HG02763 (cell line): ENCODE data around the gene CD151.

Experiments used
- ATAC-seq: cut with Tn5 transposase; IDR thresholded peaks from one replicate; pipeline ENCODE4 v1.9.1; 2021; ENCODE audit warnings: mild to moderate bottlenecking, moderate library complexity; ENCODE audit not compliant: unreplicated experiment

CD151 gene

DNA sequence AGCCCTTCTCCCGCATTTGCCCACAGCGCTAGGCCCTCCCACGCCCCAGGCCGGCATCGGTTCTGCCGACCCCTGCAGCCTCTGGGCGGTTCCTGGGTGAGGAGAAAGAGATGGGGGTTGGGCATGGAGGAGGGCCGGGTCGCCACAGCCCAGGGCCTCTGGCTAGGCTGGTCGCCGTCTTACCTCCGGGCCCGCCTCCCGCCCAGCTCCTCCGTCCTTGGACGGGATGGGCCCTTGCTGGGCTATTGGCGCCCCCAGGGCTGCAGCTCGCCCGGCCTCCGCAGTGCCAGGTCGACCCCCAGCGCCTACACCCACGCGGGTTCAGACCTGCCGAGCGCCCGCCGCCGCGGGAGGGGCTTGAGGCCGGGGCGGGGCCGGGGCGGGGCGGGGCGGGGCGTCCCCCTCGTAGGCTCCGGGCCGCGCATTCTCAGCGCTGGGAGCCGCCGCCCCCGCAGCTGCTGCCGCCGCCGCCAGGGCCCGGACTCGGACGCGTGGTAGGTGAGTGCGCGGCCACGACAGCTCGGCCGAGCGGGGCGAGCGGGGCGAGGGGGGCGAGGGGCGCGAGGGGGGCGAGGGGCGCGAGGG is at the start of gene CD151:
Gene CD151 (plus strand): TSS at position 424 of the 585 bp plus-strand sequence. CDS start 3,118 bp downstream, outside the sequence.
- ATAC-seq = peak; percentile 41

DNA sequence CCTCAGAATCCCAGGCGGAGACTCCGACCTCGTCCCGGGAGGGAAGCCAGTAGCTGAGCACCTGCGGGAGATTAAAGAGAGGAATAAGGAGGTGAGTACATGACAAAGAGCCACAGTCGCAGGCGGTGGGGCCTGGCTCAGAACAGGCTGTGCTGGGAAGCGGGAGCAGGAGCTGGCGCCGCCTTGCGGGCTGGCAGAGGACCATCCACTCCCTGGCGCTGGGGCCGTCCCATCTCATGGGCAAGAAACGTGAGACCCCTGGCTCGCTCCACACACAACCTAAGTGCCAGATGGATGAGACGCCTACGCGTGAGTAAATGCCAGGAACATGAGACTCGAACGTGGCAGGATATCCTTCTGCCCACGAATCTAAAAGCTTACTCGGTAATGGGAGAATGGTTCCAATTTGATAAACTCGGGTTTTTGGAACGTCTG is 49.2 kb upstream of the CD151 start:
- ATAC-seq = no peak

DNA sequence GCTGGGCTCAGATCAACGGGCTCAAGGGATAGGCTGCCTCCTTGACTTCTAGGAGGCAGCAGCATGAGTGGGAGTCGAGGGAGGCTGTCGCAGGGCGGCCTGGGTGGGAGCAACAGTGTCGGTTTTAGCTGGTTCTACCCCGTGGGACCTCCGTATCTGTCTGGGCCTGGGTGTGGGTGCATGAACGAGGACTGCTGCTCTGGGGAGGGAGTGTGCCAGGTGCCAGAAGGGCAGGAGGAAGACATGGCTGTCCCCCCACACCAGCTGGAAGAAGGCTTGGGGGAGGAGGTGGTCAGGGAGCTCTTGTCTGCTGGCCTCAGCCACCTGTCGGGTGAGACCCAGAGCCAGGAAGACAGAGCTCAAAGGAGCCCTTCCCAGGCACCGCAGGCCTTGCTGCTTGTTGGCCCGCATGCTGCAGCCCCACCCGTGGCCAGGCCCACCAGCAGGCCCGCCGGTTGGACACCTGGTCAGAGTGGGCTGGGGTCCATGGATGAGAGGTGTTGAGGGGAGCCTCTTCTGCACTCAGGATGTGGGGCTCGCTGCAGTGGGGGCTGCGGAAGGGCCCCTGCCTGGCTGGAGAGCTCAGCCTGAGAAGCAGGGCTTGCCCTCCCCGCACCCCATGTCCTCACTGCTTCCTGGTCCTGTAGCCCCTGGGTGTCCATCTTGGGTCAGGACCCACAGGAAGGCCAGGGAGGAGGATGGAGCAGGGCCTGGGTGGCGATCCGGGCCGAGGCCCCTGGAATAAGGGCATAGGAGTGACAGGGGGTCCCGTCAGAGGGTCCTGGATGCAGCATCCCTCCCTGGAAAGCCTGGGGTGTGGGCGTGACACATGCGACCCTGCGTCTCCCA is 46.3 kb upstream of the CD151 start:
- ATAC-seq = no peak

DNA sequence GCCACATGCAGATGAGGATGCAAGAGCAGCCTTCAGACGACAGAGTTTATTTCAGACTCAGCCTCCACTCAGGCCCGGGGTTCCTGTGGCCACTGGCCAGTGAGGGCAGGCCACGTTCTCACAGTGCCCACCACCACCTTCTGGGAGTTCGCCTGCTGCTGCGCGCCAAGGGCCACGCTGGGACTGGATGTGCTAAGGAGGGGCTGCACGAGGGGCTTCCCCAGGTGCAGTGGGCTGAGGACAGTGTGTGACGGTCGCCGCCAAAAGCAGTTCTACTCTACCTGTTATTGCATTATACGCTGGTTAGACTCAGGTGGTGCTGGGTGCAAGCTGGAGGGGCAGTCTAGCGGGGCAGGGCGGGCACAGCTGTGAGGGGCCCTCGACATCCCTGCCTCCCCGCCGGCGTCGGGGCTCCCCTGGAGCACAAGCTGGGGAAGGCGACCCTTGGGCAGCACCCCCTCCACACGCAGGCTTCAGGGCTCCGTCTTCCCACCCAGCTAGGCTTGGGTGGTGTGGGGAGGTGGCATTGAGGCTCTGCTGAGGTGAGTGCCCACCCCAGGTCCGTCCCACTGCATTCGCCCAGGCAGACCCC is 45.6 kb upstream of the CD151 start:
- no peak for ATAC-seq

DNA sequence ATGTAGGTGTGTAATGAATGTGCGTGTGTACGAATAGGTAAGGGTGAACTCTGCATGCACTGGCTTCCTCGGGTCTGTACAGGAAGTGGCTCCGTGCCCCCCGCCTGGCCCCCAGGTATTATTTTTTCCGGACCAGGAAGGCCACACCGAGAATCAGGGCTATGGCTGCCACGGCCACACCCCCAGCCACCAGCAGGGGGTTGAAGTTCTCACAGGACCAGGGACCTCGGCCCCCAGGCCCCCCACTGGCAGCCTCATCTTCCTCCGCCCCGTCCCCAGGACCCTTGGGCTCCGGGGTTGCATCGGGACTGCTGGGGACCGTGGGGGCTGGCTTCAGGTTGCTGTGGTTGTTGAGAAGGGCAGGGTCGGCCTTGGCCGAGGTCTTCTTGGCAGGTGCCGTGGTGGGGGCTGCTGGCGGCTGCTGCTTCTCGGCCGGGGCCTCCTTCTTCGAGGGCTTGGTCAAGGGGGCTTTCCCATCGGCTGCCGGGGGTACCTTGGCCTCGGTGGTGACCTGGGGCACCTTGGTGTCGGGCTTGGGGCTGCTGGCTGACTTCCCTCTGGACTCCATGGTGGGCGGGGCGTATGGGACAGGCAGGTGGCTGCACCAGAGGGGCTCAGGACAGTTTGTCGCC is 44.6 kb upstream of the CD151 start:
- ATAC-seq = no peak

DNA sequence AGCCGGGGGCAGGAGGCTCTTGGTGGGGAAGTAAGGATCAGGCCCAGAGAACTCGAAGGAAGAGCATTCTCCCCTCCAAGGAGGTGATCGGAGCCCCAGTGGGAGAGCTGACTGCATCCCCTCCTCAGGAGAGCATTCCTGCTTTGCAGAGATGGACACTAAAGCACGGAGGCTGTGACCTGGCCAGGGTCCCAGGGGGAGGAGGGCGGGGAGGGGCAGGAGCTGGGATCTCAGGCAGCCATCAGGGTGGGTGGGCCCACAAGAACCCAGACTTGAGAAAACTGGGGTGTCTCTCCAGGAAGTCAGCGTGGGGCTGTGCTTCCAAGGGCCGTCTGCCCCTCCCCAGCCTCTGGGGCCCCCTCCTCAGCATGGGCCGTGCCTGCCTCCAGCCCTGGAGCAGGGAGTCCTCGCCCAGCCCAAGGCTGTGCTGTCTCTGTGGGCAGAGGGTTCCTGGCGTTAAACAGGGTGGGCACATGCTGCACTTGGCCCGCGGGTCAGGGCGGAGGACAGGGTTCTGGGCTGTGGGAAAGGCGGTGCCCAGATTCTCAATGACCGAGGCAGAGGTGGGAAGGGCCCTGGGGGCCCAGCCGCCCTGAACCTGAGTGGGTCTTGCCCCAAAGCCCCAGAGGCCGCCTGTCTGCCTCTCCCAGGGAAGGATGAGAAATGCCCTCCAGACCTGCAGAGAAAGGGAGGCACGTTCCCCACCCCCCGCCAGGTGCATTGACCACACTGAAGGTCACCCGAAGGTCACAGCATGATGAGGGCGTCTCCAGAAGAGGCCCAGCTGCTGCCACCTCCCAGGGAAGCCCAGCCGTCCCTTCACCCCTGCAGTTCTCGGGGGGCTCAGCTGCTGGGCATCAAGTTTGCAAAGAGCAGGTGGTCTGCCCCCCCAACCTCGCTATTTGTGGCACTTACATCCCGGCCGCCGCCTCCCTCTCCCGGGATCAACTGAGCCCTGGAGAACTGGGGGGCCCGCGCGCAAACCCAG is 43.5 kb upstream of the CD151 start:
- ATAC-seq = no peak

DNA sequence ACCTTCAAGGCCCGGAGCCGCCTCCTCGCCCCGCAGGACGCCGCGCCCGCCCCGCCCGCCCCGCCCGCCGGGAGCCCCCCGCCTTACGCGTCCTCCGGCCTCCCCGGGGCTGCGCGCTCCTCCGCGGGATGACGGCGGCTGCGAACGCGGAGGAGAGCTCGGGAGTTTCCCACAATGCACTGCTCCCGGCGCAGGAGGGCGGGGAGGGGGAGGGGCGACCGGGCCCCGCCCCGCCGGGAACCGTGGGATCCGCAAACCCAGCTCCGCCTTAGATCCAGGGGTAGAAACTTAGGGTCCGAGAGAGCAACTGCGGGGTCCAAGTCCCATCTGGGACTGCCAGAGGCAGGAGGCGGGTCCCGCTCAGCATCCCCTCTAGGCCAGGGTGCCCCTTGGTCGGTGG is 42.8 kb upstream of the CD151 start, which contains the start of gene CEND1:
Gene CEND1 (minus strand): TSS at position 148 of the 400 bp plus-strand sequence. CDS start 1,514 bp downstream, outside the sequence.
- ATAC-seq = no peak

DNA sequence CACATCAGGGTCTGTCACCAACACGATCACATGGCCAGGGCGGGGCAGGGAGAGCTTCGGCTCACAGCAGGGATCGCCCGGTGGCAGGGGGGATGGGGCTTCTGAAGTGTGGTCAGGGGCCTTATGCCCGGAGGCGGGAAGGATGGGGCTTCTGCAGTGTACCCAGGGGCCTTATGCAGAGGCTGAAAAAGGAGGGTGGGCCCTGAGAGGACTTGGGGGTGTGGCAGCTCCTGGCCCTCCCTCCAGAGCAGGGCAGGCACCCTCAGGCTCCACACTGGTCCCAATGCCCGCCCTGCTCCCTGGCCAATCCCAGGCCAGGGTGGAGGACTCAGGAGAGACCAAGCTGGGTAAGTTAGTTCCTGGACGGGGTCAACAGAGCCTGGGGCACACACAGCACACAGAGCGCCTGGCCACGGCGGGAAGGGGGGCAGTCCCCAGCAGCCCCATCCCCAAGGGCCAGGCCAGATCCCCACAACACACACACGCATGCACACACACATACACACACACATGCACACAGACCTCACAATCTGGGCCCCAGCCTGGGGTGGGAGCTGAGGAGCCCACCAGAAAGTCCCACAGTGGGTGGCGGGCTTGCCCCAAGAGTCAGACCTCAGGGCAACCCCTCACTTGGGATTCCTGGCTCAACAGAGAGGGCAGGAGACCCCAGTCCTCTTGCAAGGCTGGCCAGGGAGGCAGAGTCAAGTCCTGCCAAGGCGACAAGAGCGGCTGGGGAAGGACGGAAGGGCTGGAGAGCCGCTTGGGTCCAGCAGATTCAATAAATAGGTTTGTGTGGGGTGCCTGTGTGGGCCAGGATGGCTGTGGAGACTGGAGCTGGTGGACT is 41.8 kb upstream of the CD151 start:
- ATAC-seq = no peak

DNA sequence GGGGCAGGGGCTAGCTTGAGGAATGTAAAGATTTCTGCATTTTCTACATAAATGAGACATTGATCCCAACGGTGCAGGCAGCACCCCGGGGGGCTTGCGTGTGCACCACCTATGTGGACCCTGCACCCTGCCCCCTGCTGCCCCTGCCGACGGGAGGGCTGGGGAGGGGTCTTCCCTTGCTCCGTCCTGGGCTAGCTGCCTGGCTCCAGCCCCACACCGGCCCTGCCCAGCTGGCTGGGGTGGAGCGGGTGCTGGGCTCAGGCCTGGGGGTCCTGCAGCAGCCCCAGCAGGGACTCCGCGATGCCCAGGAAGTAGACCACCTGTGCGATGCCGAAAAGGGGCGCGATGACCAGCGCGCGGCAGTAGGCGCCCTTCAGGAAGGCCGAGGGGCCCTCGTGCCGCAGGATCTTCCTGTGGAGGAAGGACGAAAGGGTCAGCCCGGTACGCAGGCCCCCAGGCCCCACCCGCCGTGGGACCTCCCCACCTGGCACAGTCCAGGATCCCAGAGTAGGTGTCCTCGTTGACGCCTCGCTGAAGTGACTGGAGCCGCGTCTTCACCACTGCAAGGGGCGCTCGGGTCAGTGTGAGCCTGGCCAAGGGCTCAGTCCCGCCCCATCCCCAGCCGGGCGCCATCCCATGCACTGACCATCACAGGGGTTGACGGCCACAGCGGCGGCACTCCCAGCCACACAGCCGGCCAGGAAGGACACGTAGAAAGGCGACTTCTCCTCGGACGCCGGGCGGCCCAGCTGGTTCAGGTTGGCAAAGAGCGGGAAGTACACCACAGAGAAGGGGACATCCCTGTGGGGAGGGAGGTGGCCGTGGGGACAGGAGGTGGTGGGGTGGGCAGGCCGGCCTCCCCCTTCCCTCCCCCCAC is 40.9 kb upstream of the CD151 start:
- no peak for ATAC-seq

DNA sequence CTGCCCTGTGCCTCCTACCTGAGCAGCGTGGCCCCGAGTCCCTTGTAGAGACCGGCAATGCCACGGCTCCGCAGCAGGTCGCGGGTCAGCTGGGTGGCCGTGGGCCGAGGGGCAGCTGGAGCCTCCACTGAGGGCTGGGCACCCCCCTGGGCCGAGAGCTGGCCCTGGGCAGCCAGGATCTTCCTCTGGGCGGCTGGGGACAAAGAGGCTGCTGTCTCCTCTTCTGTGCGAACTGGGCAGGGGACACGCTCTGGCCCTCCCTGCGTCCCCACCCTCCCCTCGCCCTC is 40.3 kb upstream of the CD151 start:
- no peak for ATAC-seq

DNA sequence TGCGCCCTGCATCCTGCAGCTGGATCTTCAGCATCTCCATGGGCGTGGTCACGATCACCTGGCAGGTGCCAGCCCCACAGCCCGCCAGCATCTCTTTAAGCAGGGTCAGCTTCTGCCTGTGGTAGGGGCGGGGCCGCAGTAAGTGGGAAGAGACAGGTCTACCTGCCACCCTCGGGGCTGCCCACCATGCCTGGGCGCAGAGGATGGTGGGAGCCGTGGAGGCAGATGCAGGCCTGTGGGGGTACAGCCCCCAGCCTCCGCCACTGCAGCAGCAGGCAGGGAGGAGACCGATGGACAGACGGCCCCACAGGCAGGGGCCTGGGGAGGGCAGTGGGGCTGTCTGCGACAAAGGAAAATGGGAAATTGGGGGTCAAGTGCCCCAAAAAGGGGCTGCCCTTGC is 39.9 kb upstream of the CD151 start:
- no peak for ATAC-seq

DNA sequence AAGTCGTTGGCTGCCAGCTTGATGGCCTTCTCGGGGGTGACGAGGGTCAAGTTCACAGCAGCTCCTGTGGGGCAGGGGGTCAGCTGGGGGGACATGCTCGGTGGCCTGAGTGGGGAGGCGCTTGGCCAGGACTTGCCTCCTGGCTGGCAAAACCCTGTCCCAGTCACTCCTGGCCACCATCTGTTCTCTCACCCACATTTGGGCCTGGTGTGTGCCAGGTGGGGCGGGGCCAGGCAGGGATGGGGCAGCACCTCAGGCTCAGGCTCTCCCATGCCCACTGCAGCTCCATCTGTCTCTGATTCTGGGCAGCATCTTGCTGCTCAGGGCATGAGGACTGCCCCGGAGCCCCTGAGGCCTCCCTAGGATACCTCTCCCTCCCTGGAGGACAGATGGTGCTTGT is 39.2 kb upstream of the CD151 start:
- ATAC-seq = no peak

DNA sequence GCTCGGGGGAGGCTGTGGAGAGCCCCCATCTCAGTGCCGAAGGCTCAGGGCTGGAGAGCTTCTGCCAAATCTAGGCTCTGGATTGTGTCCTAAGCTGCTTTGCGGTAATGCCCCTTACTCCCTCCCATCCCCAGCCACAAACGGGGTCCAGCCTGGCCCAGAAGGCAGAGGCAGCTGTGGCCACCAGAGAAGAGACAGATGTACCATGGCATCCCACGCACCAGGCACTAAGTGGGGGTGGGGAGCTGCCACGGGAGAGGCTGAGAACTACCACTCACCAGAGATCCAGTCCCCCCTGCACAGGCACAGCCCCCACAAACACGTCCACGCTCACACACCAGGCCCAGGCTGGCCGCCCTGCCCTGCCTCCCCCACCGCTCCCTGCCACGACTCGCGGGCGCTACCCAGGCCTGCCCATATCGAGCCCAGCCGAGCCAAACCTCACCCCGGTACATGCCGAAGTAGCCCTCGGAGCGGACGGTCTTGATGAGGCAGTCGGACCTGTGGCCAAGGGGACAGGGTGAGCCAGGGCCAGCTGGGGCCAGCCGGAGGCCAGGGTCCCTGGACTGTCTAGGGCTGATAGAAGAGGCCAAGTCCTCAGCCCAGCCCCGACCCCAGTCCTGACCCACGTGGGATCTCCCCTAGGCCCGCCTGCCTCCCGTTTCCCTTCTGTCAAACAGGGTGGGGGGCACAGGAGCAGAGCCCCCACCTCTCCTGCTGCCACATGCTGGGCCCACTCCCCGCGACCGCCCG is 38.6 kb upstream of the CD151 start:
- ATAC-seq = no peak

DNA sequence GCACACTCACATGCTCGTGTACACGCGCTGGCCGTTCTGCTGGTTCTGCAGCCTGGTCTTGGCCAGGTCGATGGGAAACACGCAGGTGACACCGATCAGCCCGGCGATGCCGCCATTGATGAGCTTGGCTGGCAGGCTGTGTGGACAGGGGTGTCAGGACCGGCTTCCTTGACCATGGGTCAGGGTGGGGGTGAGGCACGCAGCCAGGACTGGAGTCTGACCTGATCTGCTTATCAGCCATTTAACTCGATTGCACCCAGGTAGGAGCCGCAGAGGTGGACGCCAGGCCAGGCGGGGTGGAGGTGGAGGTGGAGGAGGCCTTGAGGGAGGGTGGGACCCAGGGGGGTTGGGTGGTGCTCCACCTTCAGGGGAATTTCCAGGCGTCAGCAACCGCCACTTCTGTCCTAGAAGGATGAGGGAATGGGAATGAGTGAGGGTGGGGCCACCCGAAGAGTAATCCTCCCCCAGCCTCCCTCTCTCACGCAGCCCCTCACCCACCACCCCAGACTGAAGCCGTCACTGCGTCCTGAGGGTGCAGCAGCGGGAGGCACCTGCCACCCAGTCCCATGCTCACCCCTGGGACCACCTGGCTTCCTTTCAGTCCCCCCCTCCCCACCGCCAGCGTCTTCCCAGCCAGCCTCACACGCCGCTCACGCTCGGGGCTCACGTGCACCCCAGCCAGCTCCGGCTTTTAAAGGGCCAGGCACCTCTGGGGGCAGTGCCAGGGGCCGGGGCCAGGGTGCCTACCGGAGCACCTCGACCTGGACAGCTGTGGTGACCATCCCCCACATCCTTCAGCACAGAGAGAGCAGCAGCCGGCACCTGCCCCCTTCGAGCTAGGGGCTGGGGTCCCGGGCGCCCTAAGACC is 37.8 kb upstream of the CD151 start:
- ATAC-seq = no peak

DNA sequence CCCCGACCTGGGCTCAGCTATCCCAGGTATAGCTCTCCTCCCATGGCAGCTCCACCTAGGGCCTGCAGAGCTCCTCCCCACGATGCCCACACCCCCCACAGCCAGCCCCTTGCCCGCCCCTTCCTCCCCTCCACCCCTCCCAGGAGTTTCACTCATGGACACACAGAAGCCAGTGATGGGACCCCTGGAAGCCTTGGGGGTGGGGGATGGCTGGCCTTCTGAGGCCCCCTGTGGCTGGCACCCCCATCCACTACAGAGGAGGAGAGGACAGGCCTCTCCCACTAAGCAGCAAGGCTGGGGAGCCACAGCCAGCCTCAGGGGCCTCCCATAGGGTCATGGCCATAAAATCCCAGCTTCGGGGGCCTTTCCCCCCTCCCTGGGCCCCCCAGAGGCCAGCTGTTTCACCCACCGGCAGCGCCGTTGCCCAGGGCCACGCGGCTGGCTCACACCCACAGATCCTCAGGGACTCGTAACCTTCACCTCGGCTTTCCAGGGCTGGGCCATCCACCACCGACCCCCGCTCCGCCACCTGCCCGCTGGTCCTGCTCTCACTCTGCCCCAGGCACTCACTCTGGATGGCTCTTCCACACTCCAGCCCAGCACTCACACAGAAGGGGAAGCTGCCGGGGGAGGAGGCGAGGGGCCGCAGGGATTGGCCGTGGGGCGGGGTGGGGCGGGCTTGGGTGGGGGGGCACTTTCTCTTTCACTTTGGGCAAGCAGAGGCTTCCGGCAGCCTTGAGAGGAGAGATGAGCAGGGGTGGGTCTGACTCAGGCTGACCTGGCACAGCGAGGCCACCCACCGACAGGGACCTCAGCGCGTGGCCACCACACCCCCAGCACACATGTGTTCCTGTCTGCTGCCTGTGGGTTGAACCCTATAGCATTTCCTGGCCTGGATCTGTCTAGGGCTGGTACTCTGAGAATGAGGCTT is 36.9 kb upstream of the CD151 start:
- ATAC-seq = no peak
